Measurements from ENCODE around the gene ISM1. TPM values are rescaled to one million over a fixed set of nuclear protein-coding genes. Genes with fewer than 3 reads are reported as not detected.

ISM1 gene
- total and polyA plus RNA-seq, 2 experiments from 2014 or later, result 0.15 to 0.63 TPM

DNA sequence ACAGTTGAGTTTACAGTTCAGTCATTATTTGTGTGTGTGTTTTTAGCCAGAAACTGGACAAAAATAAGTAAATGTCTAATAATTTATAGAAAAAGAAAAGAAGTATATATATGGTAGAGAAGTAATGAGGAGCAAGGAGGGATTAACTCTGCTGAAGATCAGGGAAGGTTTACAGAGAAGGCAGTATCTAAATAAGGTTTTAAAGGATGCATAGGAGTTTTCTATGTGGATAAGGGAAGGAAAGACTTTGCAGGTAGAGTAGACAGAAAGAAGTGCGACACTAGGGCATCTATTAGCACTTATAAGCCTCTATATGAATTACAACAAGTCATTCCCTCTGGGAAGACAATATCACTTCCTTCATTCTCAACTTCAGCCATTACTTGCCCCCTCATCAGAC, 34.3 kb downstream of the ISM1 start (continued):
- TF ChIP-seq, protein P1, sequence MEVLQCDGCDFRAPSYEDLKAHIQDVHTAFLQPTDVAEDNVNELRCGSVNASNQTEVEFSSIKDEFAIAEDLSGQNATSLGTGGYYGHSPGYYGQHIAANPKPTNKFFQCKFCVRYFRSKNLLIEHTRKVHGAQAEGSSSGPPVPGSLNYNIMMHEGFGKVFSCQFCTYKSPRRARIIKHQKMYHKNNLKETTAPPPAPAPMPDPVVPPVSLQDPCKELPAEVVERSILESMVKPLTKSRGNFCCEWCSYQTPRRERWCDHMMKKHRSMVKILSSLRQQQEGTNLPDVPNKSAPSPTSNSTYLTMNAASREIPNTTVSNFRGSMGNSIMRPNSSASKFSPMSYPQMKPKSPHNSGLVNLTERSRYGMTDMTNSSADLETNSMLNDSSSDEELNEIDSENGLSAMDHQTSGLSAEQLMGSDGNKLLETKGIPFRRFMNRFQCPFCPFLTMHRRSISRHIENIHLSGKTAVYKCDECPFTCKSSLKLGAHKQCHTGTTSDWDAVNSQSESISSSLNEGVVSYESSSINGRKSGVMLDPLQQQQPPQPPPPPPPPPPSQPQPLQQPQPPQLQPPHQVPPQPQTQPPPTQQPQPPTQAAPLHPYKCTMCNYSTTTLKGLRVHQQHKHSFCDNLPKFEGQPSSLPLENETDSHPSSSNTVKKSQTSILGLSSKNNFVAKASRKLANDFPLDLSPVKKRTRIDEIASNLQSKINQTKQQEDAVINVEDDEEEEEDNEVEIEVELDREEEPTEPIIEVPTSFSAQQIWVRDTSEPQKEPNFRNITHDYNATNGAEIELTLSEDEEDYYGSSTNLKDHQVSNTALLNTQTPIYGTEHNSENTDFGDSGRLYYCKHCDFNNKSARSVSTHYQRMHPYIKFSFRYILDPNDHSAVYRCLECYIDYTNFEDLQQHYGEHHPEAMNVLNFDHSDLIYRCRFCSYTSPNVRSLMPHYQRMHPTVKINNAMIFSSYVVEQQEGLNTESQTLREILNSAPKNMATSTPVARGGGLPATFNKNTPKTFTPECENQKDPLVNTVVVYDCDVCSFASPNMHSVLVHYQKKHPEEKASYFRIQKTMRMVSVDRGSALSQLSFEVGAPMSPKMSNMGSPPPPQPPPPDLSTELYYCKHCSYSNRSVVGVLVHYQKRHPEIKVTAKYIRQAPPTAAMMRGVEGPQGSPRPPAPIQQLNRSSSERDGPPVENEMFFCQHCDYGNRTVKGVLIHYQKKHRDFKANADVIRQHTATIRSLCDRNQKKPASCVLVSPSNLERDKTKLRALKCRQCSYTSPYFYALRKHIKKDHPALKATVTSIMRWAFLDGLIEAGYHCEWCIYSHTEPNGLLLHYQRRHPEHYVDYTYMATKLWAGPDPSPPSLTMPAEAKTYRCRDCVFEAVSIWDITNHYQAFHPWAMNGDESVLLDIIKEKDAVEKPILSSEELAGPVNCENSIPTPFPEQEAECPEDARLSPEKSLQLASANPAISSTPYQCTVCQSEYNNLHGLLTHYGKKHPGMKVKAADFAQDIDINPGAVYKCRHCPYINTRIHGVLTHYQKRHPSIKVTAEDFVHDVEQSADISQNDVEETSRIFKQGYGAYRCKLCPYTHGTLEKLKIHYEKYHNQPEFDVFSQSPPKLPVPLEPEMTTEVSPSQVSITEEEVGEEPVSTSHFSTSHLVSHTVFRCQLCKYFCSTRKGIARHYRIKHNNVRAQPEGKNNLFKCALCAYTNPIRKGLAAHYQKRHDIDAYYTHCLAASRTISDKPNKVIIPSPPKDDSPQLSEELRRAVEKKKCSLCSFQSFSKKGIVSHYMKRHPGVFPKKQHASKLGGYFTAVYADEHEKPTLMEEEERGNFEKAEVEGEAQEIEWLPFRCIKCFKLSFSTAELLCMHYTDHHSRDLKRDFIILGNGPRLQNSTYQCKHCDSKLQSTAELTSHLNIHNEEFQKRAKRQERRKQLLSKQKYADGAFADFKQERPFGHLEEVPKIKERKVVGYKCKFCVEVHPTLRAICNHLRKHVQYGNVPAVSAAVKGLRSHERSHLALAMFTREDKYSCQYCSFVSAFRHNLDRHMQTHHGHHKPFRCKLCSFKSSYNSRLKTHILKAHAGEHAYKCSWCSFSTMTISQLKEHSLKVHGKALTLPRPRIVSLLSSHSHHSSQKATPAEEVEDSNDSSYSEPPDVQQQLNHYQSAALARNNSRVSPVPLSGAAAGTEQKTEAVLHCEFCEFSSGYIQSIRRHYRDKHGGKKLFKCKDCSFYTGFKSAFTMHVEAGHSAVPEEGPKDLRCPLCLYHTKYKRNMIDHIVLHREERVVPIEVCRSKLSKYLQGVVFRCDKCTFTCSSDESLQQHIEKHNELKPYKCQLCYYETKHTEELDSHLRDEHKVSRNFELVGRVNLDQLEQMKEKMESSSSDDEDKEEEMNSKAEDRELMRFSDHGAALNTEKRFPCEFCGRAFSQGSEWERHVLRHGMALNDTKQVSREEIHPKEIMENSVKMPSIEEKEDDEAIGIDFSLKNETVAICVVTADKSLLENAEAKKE (CRISPR knock-in tag; IDR thresholded peaks at IDR 0.05), result no peak

DNA sequence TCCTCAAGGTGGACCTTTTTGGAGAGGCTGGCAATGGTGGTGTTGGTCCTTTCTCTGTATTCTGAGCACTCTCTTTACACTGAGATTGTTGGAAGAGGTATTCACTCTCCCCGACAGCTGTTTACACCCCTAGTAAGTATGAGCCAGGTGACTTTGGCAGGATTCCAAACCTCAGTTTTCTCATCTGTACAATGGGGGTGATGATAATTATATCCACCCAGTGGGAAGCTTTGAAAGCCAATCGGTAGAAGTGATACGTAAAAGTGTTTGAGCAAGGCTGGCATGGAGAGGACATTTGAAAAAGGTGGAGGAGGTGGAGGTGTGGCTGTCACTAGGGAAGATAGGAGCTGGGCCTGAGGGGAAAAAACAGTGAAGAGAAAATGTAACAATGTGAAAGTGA, 35.5 kb downstream of the ISM1 start:
- H3K4me1 ChIP-seq (ENCODE audit: insufficient read depth), result no peaks in the 10 kb centered on the region
- no peaks in the 10 kb centered on the region for H3F3A ChIP-seq (replicated peaks; ENCODE audit: low read depth)
- H3K36me3 Mint-ChIP-seq (ENCODE audit: low read depth), result no peaks in the 10 kb centered on the region; the same call in 2 of the 3 replicates
- no peaks in the 10 kb centered on the region for H4K20me1 ChIP-seq (replicated peaks; ENCODE audit: insufficient read depth)
- no peaks in the 10 kb centered on the region for H3K36me3 ChIP-seq (ENCODE audit: insufficient read depth)
- H3K27me3 Mint-ChIP-seq (ENCODE audit: insufficient read depth, low read depth, poor library complexity), result no peaks in the 10 kb centered on the region
- H3K27ac Mint-ChIP-seq, result no peak overlapping the region
- H3K4me3 ChIP-seq, result no peak overlapping the region
- ATAC-seq (no peak), DNase-seq (ENCODE audit: low spot score) (no peak)
- H3K27me3 ChIP-seq (ENCODE audit: insufficient read depth), result no peaks in the 10 kb centered on the region
- H3K4me3 Mint-ChIP-seq, result no peak overlapping the region
- no peaks in the 10 kb centered on the region for H3K4me1 Mint-ChIP-seq
- no peaks in the 10 kb centered on the region for H3K9me3 Mint-ChIP-seq
- no peaks in the 10 kb centered on the region for H3K79me2 ChIP-seq (replicated peaks; ENCODE audit: insufficient read depth)
- no peak overlapping the region for H3K27ac ChIP-seq (ENCODE audit: low read depth)
- no peak overlapping the region for H3K4me2 ChIP-seq
- H2AFZ ChIP-seq, result no peak overlapping the region
- H3K9me2 ChIP-seq (ENCODE audit: insufficient read depth), result no peaks in the 10 kb centered on the region
- TF ChIP-seq, protein P1 (CRISPR knock-in tag; IDR thresholded peaks at IDR 0.05), result no peak
- TF ChIP-seq, protein P2, sequence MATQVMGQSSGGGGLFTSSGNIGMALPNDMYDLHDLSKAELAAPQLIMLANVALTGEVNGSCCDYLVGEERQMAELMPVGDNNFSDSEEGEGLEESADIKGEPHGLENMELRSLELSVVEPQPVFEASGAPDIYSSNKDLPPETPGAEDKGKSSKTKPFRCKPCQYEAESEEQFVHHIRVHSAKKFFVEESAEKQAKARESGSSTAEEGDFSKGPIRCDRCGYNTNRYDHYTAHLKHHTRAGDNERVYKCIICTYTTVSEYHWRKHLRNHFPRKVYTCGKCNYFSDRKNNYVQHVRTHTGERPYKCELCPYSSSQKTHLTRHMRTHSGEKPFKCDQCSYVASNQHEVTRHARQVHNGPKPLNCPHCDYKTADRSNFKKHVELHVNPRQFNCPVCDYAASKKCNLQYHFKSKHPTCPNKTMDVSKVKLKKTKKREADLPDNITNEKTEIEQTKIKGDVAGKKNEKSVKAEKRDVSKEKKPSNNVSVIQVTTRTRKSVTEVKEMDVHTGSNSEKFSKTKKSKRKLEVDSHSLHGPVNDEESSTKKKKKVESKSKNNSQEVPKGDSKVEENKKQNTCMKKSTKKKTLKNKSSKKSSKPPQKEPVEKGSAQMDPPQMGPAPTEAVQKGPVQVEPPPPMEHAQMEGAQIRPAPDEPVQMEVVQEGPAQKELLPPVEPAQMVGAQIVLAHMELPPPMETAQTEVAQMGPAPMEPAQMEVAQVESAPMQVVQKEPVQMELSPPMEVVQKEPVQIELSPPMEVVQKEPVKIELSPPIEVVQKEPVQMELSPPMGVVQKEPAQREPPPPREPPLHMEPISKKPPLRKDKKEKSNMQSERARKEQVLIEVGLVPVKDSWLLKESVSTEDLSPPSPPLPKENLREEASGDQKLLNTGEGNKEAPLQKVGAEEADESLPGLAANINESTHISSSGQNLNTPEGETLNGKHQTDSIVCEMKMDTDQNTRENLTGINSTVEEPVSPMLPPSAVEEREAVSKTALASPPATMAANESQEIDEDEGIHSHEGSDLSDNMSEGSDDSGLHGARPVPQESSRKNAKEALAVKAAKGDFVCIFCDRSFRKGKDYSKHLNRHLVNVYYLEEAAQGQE (IDR thresholded peaks at IDR 0.05; ENCODE audit: unreplicated experiment), result no peak
- TF ChIP-seq ZNF114 (CRISPR knock-in tag; IDR thresholded peaks at IDR 0.05) (no peak), CREB1 (CRISPR knock-in tag; IDR thresholded peaks at IDR 0.05; ENCODE audit: low read depth) (no peak), EZH2 (IDR thresholded peaks at IDR 0.05; ENCODE audit: low read depth, unreplicated experiment) (no peak), JUNB (IDR thresholded peaks at IDR 0.05; ENCODE audit: unreplicated experiment) (no peak)
